ENCODE measurements around the gene GPR4. TPM values are rescaled to one million over a fixed set of nuclear protein-coding genes. Genes with fewer than 3 reads are reported as not detected.

GPR4 gene
- total RNA-seq, 1 experiment from 2014 or later = 0.48 TPM

GRCh38 chr19:45621389-45621788, 19.4 kb upstream of the GPR4 start (continued):
- TF ChIP-seq FOXP1 (CRISPR knock-in tag; IDR thresholded peaks at IDR 0.05; ENCODE audit: borderline replicate concordance) = no peak
- no peak for TF ChIP-seq E2F1 (CRISPR knock-in tag; IDR thresholded peaks at IDR 0.05)
- no peak for TF ChIP-seq ZNF317 (CRISPR knock-in tag; IDR thresholded peaks at IDR 0.05; ENCODE audit: borderline replicate concordance, low read depth)

- no peak for TF ChIP-seq NR3C1 (CRISPR knock-in tag; conservative IDR thresholded peaks at IDR 0.05; ENCODE audit: low read depth)
- TF ChIP-seq E2F4 (CRISPR knock-in tag; IDR thresholded peaks at IDR 0.05; ENCODE audit: borderline replicate concordance, low read depth) = no peak
- TF ChIP-seq ZNF281 (CRISPR knock-in tag; IDR thresholded peaks at IDR 0.05) = no peak
- TF ChIP-seq EMX1 (CRISPR knock-in tag; IDR thresholded peaks at IDR 0.05) = 0 out of 2 replicates have a peak, but pooled peaks have one; percentile 56
- TF ChIP-seq MLX (CRISPR knock-in tag; IDR thresholded peaks at IDR 0.05) = no peak
- TF ChIP-seq USF2 (CRISPR knock-in tag; IDR thresholded peaks at IDR 0.05) = no peak
- TF ChIP-seq JAZF1 (CRISPR knock-in tag; IDR thresholded peaks at IDR 0.05) = no peak
- TF ChIP-seq TCF7 (CRISPR knock-in tag; IDR thresholded peaks at IDR 0.05; ENCODE audit: low read depth) = no peak
- no peak for TF ChIP-seq GABPB1 (CRISPR knock-in tag; IDR thresholded peaks at IDR 0.05)
- TF ChIP-seq ZNF317 (CRISPR knock-in tag; IDR thresholded peaks at IDR 0.05; ENCODE audit: borderline replicate concordance, low read depth) = no peak
- TF ChIP-seq CREB1 (CRISPR knock-in tag; IDR thresholded peaks at IDR 0.05) = no peak
- TF ChIP-seq CTCF (IDR thresholded peaks at IDR 0.05) = no peak
- no peak for TF ChIP-seq ZNF423 (CRISPR knock-in tag; IDR thresholded peaks at IDR 0.05)
- TF ChIP-seq SP1 (CRISPR knock-in tag; conservative IDR thresholded peaks at IDR 0.05) = peak; percentile 13; the same call in 1 of the 2 replicates
- no peak for TF ChIP-seq KAT7 (CRISPR knock-in tag; IDR thresholded peaks at IDR 0.05; ENCODE audit: borderline replicate concordance)
- Mint-ChIP-seq H3K4me1 (0 out of 2 replicates have a peak, but pooled peaks cover 7% of the 10 kb centered on the region), H3K27me3 (ENCODE audit: low read depth) (no peaks in the 10 kb centered on the region), H3K27ac (peak overlapping the region; percentile 91), H3K4me3 (peak overlapping the region; percentile 86), H3K36me3 (peaks cover 29% of the 10 kb centered on the region), H3K9me3 (no peaks in the 10 kb centered on the region)
- no peak for ATAC-seq
- POLR2A ChIA-PET = interaction anchor here (0.6 to 2.1 kb wide), 8 partner anchors 22 to 940 kb away, joined by 3 to 13 read pairs (median 4); partner anchors contain the start of genes EML2, PPP1R13L and QPCTL
- CTCF ChIA-PET = interaction anchor here (0.7 to 6.2 kb wide), 15 partner anchors 9 to 177 kb away, joined by 3 to 86 read pairs (median 6); partner anchors contain the start of gene EML2
- DNase-seq (ENCODE audit: low spot score) = peak; percentile 52
These were observed 14.6 kb upstream of the GPR4 start for GRCh38 chr19:45616704-45617017.
